ENCODE data around the gene WRNIP1. TPM values are rescaled to one million over a fixed set of nuclear protein-coding genes. Genes with fewer than 3 reads are reported as not detected.
A peak's percentile ranks its signal among the peaks of the same experiment; 100 is the strongest.

Gene WRNIP1
- total and polyA plus RNA-seq, 9 of the 15 experiments (the other 6 are each of a cell fraction or from before 2014, with no cell fraction given): 13.2 to 63.6 (median 48.6) TPM

- peaks cover 3% of the 10 kb centered on the region for H3K9me1 ChIP-seq (ENCODE audit: control insufficient read depth, insufficient read depth, low read length)
- H3K9ac ChIP-seq (ENCODE audit: insufficient read depth in 1 of 2, low read depth in 2 of 2, low read length in 2 of 2): peak overlapping the region in 1 of 2 experiments; percentile 59; a peak in 2 of 4 replicates
- H3K4me1 ChIP-seq (replicated peaks in 1 of 2; ENCODE audit: control insufficient read depth in 2 of 2, insufficient read depth in 2 of 2, low read length in 2 of 2): peaks cover 9 to 41% of the 10 kb centered on the region in 2 experiments; a peak in 4 of 5 replicates
- 38% methylated on average over 5 of the region's 5 CpGs for WGBS (ENCODE audit: insufficient coverage, low coverage, missing lambda C conversion rate)
- no peaks in the 10 kb centered on the region for H3K36me3 ChIP-seq (ENCODE audit: control insufficient read depth, insufficient read depth, low read length)
- H2AFZ ChIP-seq (ENCODE audit: low read depth, low read length): peak overlapping the region; percentile 9; the same call in 1 of the 2 replicates
- no peak overlapping the region for H3K27ac ChIP-seq (ENCODE audit: extremely low read depth, low read depth, low read length)
- no peaks in the 10 kb centered on the region for H4K20me1 ChIP-seq (replicated peaks; ENCODE audit: control insufficient read depth, insufficient read depth, low read length)
- in situ Hi-C loops (cut with MboI) (no loop called here), intact Hi-C loops (cut with micrococcal nuclease) (loop anchor here (10.0 kb wide), 1 partner anchor 993 kb away; no protein-coding TSS in a partner anchor)
- ChIA-PET POLR2A (interaction anchor here (2.0 to 2.2 kb wide), 2 partner anchors 9 to 34 kb away, joined by 5 to 13 read pairs; partner anchors contain the start of gene WRNIP1), CTCF (ENCODE audit: low intra/inter-chr PET ratio) (no interaction called here)
- H3K79me2 ChIP-seq (ENCODE audit: control insufficient read depth, insufficient read depth, low read length): no peaks in the 10 kb centered on the region
- H3K4me3 ChIP-seq: no peak overlapping the region
- ATAC-seq (no peak), DNase-seq (ENCODE audit: extremely low read depth in 1 of 4, low spot score in 3 of 4) (no peak), FAIRE-seq (no peak)
- no TSS peak for BruUV-seq (replicated peaks)
- H3K9me3 ChIP-seq (replicated peaks; ENCODE audit: control insufficient read depth, insufficient read depth, low read depth, low read length): no peaks in the 10 kb centered on the region
- no peak overlapping the region for H3K4me2 ChIP-seq (ENCODE audit: insufficient read depth, low read length)
- H3K27me3 ChIP-seq (ENCODE audit: control insufficient read depth in 2 of 2, insufficient read depth in 2 of 2, low read length in 2 of 2): no peaks in the 10 kb centered on the region
- TF ChIP-seq GTF2F1 (IDR thresholded peaks at IDR 0.05; ENCODE audit: low read depth, low read length) (no peak), CBX8 (IDR thresholded peaks at IDR 0.05; ENCODE audit: borderline replicate concordance, extremely low read depth, low read depth, low read length, poor library complexity, severe bottlenecking) (no peak), ZC3H4 (CRISPR knock-in tag; IDR thresholded peaks at IDR 0.05; ENCODE audit: borderline replicate concordance) (no peak), KLF10 (CRISPR knock-in tag; IDR thresholded peaks at IDR 0.05) (no peak), MEIS2 (IDR thresholded peaks at IDR 0.05; ENCODE audit: partially characterized antibody) (peak; percentile 25)
These were observed 33.8 kb upstream of the WRNIP1 start for GRCh38 chr6:2731281-2731909.
